Stimulated activated CD4-positive, alpha-beta T cell treated with anti-CD3 and anti-CD28 coated beads, Interleukin-1b, Interleukin-23, amount 100 ng/mL, for 4 hours (primary cell): Measurements from ENCODE around the gene NUDT15.
"Not testable (repeated sequence)": the region's sequence is repeated elsewhere in the genome, so short reads cannot be mapped to it uniquely, and the experiment has no call there.

Experiments
- DNase-seq, 2 donors: peaks; one replicate each; pipeline ENCODE4 v3.0.0-alpha.2; 2020; ENCODE audit warnings: low read depth in 2 of 2

NUDT15 gene

DNA sequence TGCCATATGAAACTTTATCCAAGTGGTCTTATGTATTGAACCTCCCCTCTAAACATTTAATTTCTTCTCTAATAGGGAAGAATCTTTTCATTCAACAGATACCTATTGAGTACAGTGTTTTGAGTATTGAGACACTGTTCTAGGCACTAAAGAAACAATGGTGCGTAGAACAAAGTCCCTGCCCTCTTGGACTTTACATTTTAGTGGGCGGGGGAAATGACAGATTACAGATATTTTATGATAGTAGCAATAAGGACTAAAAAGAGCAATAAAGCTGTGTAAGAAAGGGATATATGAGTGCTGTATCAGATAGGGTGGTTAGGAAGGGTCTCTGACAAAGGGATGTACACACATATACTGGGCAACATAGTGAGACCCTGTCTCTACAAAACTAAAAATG is 5.4 kb downstream of the NUDT15 start:
- DNase-seq = no peak

GRCh38 chr13:48043789-48044503 is 6.4 kb downstream of the NUDT15 start:
- no peak for DNase-seq

DNA sequence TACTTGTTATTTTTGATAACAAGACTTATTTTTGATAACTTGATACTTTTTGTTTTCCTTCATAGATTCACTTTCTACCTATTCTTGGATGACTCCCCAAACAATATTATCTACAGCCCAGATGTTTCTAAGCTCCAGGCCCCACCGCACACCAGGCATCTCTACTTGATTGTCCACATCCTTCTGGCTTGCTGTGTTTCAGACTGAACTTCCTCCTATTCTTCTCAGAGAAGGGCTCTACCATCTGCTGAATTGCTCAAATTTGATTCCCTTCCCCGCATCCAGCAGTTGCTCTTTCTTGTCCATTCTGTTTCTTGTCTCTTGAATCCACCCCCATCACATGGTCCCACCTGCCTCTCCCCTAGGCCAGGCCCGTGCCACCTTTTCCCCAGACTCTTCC is 13.0 kb downstream of the NUDT15 start:
- DNase-seq = no peak

- DNase-seq = no peak
Observed at GRCh38 chr13:48054601-48055000, 17.1 kb downstream of the NUDT15 start.

GRCh38 chr13:48055712-48056111 is 18.2 kb downstream of the NUDT15 start:
- no peak for DNase-seq

DNA sequence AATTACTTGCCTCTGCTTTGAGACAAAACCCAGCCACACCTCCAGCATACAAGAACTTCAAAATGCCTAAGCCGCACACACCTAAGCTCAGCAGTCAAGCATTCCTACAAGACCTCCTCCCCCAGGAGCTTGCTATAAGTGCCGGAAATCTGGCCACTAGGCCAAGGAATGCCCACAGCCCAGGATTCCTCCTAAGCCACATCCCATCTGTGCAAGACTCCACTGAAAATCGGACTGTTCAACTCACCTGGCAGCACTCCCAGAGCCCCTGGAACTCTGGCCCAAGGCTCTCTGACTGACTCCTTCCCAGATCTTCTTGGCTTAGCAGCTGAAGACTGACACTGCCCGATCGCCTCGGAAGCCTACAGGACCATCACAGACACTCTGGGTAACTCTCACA is 21.0 kb downstream of the NUDT15 start:
- DNase-seq = not testable (repeated sequence)

- DNase-seq = not testable (repeated sequence)
Observed at GRCh38 chr13:48059951-48060350, 22.4 kb downstream of the NUDT15 start.

- no peak for DNase-seq
Observed at GRCh38 chr13:48066310-48066989, 28.9 kb downstream of the NUDT15 start.

- DNase-seq = no peak
Observed at GRCh38 chr13:48068036-48068435, 30.5 kb downstream of the NUDT15 start.

DNA sequence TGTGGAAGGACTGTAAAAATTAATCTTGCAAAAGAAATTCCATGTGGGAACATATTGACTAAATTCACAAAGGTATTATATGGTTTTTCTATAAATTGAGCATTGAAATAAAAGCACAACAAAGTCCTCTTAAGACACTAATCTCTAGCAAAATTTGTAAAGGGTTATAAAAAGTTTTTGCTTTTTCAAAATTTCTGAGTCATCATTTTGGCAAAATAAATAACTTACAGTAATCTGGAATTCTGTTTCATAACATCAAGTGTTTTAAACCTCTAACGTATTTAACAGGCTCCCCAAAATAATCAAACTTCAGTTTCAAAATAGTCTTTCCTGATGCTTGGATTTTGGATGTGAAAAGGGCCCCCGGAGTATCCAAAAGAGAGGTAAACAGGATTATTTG is 31.4 kb downstream of the NUDT15 start:
- DNase-seq = no peak

DNA sequence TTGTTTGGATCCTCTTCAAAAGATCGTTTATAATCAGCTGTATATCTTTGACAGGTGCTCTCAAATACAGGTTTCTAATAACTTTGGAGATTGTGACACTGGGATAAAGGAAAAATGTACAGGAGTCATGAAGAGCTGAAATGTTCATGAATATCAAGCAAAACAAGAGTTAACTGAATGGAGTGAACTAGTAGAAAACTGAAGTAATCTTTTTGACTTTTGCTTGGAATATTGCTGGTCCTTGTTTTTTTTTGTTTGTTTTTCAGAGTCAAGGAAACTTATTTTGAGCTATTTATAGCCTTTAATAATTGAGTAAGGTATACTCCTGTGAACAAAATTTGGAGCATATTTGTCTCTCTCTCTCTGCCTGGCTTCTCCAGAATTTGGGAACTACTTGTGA is 32.0 kb downstream of the NUDT15 start:
- no peak for DNase-seq

DNA sequence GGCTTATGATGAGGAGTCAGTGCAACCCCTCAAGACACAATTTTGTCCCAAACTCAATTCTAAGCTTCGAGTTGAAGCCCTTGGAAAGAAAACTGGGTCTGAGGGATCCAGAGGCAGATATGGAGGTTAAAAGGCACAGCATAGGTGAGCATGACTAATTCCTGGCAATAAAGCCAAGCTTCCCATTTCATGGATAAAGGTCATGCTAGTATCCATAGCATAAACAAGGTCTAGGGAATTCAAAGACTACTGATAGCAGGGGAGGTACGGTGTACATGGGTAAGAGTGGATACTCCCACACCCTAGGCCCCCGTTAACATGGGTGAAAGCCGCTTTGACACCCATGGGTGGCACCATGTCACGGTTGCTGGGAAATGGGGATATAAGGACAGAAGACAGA is 33.4 kb downstream of the NUDT15 start:
- no peak for DNase-seq

DNA sequence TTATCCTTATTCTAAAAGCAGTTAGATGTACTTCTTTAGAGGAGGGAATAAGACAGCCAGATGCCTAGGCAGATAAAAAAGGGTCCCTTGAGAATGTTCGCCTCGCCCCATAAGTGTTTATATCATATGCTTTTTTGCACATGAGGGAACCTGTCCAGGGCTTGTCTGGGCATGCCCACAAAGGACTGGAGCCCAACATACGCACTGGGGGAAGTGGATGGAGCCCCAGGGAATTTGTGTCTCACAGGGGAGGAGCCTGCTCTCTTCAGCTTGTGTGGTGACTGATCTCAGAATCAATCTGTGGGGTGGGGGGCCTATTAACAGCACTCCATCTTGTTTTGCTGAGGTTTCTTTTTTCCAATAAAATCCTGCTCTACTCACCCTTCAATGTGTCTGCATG is 34.8 kb downstream of the NUDT15 start:
- DNase-seq = no peak

GRCh38 chr13:48072787-48073186 is 35.3 kb downstream of the NUDT15 start:
- no peak for DNase-seq

DNA sequence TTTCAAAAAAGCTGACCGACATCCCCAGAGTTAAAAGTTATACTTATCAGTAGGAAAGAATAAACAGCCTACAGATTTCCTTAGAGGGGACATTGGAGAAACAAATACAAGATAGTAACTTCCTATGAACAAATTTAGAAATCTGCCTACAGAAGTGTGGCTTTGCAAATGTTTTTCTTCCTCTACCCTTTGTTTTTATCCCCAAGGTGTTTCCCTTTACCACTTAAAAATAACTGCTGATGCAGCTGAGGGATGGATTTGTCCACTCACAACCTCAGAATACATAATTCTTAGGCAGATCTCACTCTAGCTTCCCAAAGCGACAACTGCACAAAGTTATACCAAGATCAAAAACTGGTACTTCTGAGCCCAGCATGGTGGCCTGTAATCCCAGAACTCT is 36.5 kb downstream of the NUDT15 start:
- no peak for DNase-seq

- no peak for DNase-seq
Observed at GRCh38 chr13:48078251-48078656, 40.7 kb downstream of the NUDT15 start.

GRCh38 chr13:48081739-48082138 is 44.2 kb downstream of the NUDT15 start:
- DNase-seq = no peak

GRCh38 chr13:48086272-48086671 is 48.7 kb downstream of the NUDT15 start:
- DNase-seq = no peak

- DNase-seq = no peak
Observed at GRCh38 chr13:48093588-48093987, 56.1 kb downstream of the NUDT15 start.

DNA sequence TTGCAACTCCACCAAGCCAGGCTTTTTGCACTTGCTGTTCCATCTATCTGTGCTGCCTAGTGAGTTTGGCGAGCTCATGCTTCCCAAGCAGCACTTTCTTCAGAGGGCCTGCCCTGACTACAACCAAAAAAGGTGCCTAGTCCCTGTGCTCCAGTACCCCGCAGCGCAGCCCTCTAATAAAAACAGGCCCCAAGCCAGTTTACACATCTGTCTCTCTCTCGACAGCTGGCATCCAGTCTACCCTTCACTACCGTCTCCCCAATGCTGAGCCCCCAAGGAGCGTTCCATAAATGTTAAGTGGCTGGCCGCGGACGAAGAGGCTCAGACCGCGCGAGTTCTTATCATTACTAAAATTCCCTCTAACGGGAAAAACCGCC is 56.9 kb downstream of the NUDT15 start:
- peak in 1 of 2 donors; percentile 0 for DNase-seq

DNA sequence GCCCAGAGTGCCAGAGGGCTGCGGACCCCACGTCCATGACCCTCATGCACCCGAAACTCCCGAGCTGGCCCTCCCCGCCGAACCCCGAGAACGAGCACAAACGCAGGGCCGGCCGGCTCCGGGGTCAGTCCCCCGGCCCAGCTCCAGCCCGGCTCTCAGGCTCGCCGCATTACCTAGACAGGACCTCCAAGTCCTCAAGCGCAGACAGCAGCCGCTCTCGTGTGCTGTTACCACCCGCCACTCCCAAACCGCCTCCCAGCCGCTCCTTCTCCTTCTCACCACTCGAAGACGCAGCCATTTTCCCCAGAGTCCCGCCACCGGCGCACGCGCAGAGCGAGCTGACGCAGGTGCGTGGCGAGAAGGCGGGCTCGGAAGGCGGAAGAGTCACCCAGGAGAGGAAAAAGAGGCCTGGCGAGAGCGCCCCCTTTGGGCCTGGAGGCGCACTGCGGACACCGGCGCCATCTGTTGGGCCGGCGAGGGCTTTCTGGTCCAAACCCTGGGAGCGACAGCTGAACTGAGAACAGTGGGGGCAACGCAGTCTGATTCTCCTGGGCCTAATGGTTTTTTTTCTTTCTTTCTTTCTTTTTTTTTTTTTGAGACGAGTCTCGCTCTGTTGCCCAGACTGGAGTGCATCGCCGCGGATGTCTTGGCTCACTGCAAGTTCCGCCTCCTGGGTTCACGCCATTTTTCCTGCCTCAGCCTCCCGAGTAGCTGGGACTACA is 57.4 kb downstream of the NUDT15 start, which contains the start of gene MED4:
Gene MED4, minus strand, starts transcription at position 324 of the 722 bp plus-strand sequence. Its CDS starts 26 bp downstream, at position 298.
- peak; percentile 97 for DNase-seq

GRCh38 chr13:48096670-48097069 is 59.1 kb downstream of the NUDT15 start:
- DNase-seq = no peak
